ENCODE data around the gene MED13. TPM values are rescaled to one million over a fixed set of nuclear protein-coding genes. Genes with fewer than 3 reads are reported as not detected.

The MED13 gene
- total RNA-seq, 4 donors from 2014 or later = 67.3 to 114 (median 79.8) TPM

- no peak for TF ChIP-seq CTCF (IDR thresholded peaks at IDR 0.05; ENCODE audit: low read depth)
Measured at GRCh38 chr17:61972311-61972710, 92.8 kb downstream of the MED13 start.

- no peak for TF ChIP-seq CTCF (IDR thresholded peaks at IDR 0.05; ENCODE audit: low read depth)
Measured at GRCh38 chr17:61970030-61970429, 95.0 kb downstream of the MED13 start.

GRCh38 chr17:61968757-61969156, 96.3 kb downstream of the MED13 start:
- no peak for TF ChIP-seq CTCF (IDR thresholded peaks at IDR 0.05; ENCODE audit: low read depth)

- no peak for TF ChIP-seq CTCF (IDR thresholded peaks at IDR 0.05; ENCODE audit: low read depth)
Measured at GRCh38 chr17:61967729-61968128, 97.3 kb downstream of the MED13 start.

- TF ChIP-seq CTCF (IDR thresholded peaks at IDR 0.05; ENCODE audit: low read depth) = no peak
Measured at GRCh38 chr17:61966191-61966590, 98.9 kb downstream of the MED13 start.

- TF ChIP-seq CTCF (IDR thresholded peaks at IDR 0.05; ENCODE audit: low read depth) = no peak
Measured at GRCh38 chr17:61955619-61956018, 109.5 kb downstream of the MED13 start.

GRCh38 chr17:61947367-61948078, 117.6 kb downstream of the MED13 start:
- no peak for TF ChIP-seq CTCF (IDR thresholded peaks at IDR 0.05; ENCODE audit: low read depth)
